ENCODE measurements around the gene TXNL4B.

DNA sequence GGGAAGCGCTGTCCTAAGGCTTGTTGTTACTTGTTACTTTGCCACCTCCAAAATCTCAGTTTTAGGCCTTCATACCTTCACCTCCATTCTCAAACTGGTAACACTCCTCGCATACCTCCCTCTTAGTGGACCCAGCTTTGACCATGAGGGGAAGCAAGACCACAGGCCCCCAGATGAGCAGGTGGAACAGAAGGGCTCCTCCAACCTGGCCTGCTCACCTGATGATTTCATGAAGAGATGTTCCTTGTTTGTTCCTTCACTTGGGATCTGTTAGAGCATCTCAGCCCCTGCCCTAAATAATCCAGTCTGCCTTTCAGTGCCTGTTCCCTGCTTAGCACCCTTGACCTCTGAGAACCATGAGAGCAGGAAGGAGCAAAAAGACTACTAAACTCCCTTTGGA, 28.9 kb upstream of the TXNL4B start:
- TF ChIP-seq, protein P1, sequence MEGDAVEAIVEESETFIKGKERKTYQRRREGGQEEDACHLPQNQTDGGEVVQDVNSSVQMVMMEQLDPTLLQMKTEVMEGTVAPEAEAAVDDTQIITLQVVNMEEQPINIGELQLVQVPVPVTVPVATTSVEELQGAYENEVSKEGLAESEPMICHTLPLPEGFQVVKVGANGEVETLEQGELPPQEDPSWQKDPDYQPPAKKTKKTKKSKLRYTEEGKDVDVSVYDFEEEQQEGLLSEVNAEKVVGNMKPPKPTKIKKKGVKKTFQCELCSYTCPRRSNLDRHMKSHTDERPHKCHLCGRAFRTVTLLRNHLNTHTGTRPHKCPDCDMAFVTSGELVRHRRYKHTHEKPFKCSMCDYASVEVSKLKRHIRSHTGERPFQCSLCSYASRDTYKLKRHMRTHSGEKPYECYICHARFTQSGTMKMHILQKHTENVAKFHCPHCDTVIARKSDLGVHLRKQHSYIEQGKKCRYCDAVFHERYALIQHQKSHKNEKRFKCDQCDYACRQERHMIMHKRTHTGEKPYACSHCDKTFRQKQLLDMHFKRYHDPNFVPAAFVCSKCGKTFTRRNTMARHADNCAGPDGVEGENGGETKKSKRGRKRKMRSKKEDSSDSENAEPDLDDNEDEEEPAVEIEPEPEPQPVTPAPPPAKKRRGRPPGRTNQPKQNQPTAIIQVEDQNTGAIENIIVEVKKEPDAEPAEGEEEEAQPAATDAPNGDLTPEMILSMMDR (IDR thresholded peaks at IDR 0.05), result no peak
- no peak for TF ChIP-seq POLR2AphosphoS5 (IDR thresholded peaks at IDR 0.05)
- no peak for TF ChIP-seq POLR2A (IDR thresholded peaks at IDR 0.05)
- TF ChIP-seq EP300 (IDR thresholded peaks at IDR 0.05), result no peak
